IPS-18c (cell line): Measurements from ENCODE around the gene EPHA3.
"Not testable (repeated sequence)": the region's sequence is repeated elsewhere in the genome, so short reads cannot be mapped to it uniquely, and the experiment has no call there.

Experiments
- H3K4me3 ChIP-seq: 2 replicates; pipeline ENCODE4 v1.7.0; 2013; ENCODE audit warnings: low read depth, mild to moderate bottlenecking, low read length, moderate library complexity; ENCODE audit not compliant: insufficient read depth
- H3K9me3 ChIP-seq: one replicate; pipeline ENCODE4 v1.6.1; 2013; ENCODE audit warnings: mild to moderate bottlenecking, low read length, moderate library complexity; ENCODE audit not compliant: control insufficient read depth, insufficient read depth

EPHA3 gene

DNA sequence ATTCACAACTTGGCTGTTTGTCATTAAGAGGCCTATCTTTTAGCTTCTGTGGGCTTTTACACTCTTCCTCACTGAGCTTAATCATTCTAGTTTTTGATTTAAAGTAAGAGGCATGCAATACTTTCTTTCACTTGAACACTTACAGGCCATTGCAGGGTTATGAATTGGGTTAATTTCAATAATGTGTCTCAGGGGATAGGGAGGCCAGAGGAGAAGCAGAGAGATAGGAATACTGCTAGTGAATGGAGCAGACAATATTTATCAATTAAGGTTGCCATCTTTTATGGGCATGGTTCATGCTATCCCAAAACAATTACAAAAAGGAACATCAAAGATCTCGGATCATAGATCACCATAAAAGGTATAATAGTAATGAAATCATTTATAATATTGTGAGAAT lies 189.8 kb downstream of the EPHA3 start:
- H3K4me3 ChIP-seq = no peak overlapping the region

DNA sequence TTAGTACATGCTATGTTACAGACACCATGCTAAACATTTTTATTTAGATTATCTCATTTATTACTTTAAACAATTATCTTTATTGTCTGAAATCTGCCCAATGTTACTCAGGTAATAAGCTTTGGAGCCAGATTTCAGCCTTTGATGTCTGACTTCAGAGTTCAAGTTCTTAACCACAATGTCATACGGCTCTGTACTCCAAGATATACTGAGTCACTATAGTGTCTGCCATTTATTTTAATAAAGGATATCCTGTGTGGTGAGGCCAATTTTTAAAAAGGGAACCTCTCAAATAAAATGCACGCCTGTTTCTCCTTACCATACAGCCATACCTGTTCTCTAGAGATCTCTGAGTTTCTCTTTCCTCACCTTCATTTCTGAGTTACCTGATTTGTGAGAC lies 193.1 kb downstream of the EPHA3 start:
- Histone ChIP-seq H3K9me3 (no peaks in the 10 kb centered on the region), H3K4me3 (no peak overlapping the region)

More for the DNA sequence above, 189.8 kb downstream of the EPHA3 start:
- H3K9me3 ChIP-seq = no peaks in the 10 kb centered on the region

- Histone ChIP-seq H3K4me3 (no peak overlapping the region), H3K9me3 (no peaks in the 10 kb centered on the region)
Measured at GRCh38 chr3:89300981-89301380, 193.6 kb downstream of the EPHA3 start.

DNA sequence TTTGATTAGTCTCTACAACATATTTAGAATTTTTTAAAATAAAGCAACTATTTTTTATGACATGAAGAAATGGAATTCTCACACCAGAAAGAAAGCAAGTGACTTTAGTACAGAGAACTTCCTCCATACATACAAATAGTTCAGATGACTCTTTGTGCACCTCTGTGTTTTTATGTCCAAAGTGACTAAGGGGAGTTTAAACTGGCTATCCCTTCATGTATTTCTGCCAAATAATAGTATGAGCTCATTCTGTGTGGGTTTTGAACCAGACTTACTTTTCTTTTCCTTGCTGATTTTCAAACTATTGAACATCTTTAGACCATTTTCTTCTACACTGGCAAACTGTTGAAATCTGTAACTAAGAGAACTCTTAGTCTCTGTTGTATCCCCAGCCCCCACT lies 196.3 kb downstream of the EPHA3 start:
- H3K4me3 ChIP-seq = no peak overlapping the region
- H3K9me3 ChIP-seq = no peaks in the 10 kb centered on the region

DNA sequence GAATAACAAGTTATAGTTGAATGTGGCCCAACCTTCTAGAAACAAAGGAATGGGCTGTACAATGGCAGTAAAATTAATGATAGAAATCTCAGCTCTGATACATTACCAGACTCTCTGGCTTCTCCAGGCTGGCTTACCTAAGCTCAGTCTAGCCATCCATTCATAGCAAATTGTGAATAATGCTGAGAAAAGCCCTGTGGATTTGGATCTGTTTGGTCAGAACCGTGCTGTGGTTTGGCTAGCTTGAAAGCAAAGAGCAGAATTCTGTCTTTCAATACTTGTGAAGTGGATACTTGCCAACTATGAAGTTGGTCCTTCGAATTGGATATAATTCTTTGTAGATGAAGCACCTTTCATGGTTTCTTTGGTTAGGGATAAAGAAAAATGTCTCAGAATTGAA lies 199.1 kb downstream of the EPHA3 start:
- Histone ChIP-seq H3K4me3 (no peak overlapping the region), H3K9me3 (no peaks in the 10 kb centered on the region)

- Histone ChIP-seq H3K9me3 (no peaks in the 10 kb centered on the region), H3K4me3 (no peak overlapping the region)
Measured at GRCh38 chr3:89311581-89311980, 204.2 kb downstream of the EPHA3 start.

DNA sequence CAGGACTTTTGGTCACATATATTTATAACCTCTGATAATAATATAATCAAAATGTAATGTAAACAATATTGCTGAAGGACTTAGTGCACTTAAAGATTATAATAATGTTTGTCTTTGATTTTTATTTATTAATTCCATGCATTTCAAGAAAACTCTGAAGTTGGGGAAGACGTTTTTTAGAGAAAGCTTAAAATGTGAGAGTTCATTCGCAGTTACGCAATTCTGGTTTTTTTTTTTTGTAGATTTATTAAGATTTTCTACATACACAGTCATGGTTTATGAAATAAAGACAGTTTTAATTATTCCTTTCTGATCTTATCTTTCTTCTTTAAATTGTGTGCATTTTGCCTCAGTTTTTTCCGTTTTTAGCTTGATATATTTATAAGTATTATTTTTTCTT lies 204.7 kb downstream of the EPHA3 start:
- H3K9me3 ChIP-seq = no peaks in the 10 kb centered on the region

GRCh38 chr3:89314454-89315098 lies 207.2 kb downstream of the EPHA3 start:
- no peaks in the 10 kb centered on the region for H3K9me3 ChIP-seq
- H3K4me3 ChIP-seq = no peak overlapping the region

More for the DNA sequence above, 204.7 kb downstream of the EPHA3 start:
- no peak overlapping the region for H3K4me3 ChIP-seq

- no peaks in the 10 kb centered on the region for H3K9me3 ChIP-seq
- H3K4me3 ChIP-seq = no peak overlapping the region
Measured at GRCh38 chr3:89315750-89316470, 208.5 kb downstream of the EPHA3 start.

GRCh38 chr3:89320186-89320585 lies 212.8 kb downstream of the EPHA3 start:
- no peak overlapping the region for H3K4me3 ChIP-seq
- H3K9me3 ChIP-seq = no peaks in the 10 kb centered on the region

DNA sequence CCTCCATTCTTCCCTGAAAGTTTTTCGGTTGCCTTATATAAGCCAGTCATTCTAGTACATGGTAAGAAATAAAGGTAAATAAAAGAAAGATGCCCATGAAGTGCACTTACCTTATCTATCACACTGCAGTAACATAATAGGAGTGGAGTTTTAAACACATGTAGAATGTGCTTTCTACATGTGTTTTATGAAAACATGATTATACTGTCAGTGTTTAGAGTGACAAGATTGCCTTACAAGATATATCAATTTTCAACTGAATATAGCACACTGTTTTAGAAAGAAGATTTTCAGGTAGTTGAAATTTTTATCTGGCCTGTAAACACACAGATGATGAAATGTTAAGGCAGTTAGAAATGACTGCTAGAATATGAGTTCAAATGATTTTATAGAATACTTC lies 219.6 kb downstream of the EPHA3 start:
- H3K9me3 ChIP-seq = no peaks in the 10 kb centered on the region

GRCh38 chr3:89332386-89332785 lies 225.0 kb downstream of the EPHA3 start:
- Histone ChIP-seq H3K9me3 (no peaks in the 10 kb centered on the region), H3K4me3 (no peak overlapping the region)

More for the DNA sequence above, 219.6 kb downstream of the EPHA3 start:
- H3K4me3 ChIP-seq = no peak overlapping the region

GRCh38 chr3:89332793-89333192 lies 225.4 kb downstream of the EPHA3 start:
- Histone ChIP-seq H3K4me3 (no peak overlapping the region), H3K9me3 (no peaks in the 10 kb centered on the region)

- H3K9me3 ChIP-seq = no peaks in the 10 kb centered on the region
- no peak overlapping the region for H3K4me3 ChIP-seq
Measured at GRCh38 chr3:89335693-89336092, 228.3 kb downstream of the EPHA3 start.

DNA sequence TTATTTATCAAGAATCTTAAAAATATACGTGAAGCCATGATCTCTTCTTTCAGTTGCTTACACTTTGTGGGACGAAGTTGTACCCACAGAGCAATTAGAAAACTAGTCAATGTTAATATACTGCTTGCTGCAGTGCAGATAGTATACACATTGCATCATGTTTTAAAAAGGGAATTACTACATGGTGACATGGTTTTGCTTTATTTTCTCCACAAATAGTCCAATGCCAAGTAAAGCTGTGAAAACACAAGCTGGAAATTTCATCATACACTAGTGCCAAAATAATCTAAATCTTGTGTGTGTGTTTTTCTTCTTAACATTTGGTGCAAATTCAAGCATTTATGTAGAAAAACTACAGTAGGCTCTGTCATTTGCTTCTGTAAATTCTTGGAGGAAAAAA lies 233.0 kb downstream of the EPHA3 start:
- Histone ChIP-seq H3K9me3 (no peaks in the 10 kb centered on the region), H3K4me3 (no peak overlapping the region)

DNA sequence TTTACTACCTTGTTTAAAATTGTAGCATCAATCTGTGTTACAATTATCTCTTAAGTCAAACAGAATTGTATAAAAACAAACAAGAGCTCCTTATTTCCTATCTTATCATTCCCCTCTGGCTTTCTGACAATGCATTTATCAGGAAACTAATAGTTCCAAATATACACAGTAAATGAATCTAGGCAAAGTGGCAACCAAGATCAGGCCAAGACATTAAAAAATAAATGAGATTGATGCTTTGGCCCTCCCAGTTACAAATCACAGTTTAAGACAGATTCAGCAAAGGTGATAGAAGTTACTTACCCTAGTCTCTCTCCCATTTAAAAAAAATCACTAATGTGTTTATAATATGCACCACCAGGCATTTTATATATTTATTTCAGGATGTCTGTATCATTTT lies 236.7 kb downstream of the EPHA3 start:
- H3K9me3 ChIP-seq = no peaks in the 10 kb centered on the region
- no peak overlapping the region for H3K4me3 ChIP-seq

DNA sequence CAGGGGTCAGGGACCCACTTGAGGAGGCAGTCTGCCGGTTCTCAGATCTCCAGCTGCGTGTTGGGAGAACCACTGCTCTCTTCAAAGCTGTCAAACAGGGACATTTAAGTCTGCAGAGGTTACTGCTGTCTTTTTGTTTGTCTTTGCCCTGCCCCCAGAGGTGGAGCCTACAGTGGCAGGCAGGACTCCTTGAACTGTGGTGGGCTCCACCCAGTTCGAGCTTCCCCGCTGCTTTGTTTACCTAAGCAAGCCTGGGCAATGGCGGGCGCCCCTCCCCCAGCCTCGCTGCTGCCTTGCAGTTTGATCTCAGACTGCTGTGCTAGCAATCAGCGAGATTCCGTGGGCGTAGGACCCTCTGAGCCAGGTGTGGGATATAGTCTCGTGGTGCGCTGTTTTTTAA lies 243.5 kb downstream of the EPHA3 start:
- not testable (repeated sequence) for H3K9me3 ChIP-seq, H3K4me3 ChIP-seq

GRCh38 chr3:89353465-89353864 lies 246.0 kb downstream of the EPHA3 start:
- Histone ChIP-seq H3K4me3 (no peak overlapping the region), H3K9me3 (no peaks in the 10 kb centered on the region)

DNA sequence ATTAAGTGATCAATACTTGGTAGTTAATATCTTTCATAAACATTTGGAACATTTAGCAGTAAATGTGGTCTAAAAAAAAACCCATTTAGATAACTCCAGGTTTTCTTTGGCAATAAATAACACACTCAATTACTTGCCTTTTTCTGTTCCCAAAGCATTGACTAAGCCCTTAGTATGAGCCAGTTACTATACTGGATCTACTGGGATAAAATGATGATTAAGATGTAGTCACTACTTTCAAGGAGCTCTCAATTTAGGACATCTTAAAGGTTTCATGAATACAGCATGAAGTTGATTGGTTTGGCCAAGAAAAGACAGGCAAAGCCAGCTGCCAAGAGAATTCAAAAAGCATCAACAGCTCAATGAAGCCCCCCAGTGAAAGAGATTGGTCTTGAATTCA lies 250.9 kb downstream of the EPHA3 start:
- no peak overlapping the region for H3K4me3 ChIP-seq
- H3K9me3 ChIP-seq = no peaks in the 10 kb centered on the region
